Amniotic epithelial cell (primary cell): ENCODE results near the gene OLR1.

Experiments used
- DNase-seq: peaks from one replicate; pipeline ENCODE4 v3.0.0-alpha.2; 2010; ENCODE audit warnings: low read depth

Gene OLR1

GRCh38 chr12:10153271-10154144, 18.4 kb downstream of the OLR1 start:
- DNase-seq, result peak; percentile 56

- DNase-seq, result peak; percentile 54
Measured at GRCh38 chr12:10151621-10152020, 20.3 kb downstream of the OLR1 start.

DNA sequence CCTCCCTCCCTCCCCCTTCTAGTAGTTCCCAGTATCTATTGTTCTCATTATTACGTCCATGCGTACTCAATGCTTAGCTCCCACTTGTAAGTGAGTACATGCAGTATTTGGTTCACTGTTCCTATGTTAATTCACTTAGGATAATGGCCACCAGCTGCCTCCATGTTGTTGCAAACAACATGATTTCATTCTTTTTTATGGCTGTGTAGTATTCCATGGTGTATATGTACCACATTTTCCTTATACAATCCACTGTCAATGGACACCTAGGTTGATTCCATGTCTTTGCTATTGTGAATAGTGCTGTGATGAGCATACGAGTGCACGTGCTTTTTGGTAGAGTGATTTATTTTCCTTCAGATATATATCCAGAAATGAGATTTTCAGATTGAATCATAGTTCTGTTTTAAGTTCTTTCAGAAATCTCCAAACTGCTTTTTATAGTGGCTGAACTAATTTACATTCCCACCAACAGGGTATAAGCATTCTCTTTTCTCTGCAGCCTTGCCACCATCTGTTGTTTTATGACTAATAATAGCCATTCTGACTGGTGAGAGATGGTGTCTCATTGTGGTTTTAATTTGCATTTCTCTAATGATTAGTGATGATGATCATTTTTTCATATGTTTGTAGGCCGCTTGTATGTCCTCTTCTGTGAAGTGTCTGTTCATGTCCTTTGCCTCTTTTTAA, 24.1 kb downstream of the OLR1 start:
- no peak for DNase-seq

DNA sequence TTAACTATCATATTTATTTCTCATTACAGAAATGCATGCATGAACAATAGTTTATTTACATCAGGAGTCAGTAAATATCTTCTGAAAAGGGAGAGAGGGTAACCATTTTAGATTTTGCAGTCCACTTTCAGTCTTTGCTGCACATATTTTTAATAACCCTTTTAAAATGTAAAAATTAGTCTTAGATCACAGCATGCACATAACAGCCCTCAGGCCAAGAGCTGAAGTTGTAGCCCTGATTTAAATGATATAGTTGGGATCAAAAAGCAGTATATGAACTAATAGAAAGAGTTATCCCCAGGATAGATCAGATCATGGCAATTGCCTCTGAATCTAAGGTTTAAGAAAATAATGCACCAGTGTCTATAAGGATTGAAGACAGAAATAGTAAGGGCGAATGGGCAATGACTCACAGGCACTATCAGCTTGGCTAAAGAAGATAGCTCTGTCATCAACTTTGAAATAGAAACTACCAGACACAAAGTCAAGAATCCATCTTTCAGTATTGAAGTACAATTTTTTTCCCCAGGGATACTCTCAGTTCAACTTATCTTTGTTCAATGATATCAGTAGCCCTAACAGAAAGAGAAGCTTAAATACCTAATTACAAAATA, 28.8 kb downstream of the OLR1 start:
- DNase-seq, result peak; percentile 50

GRCh38 chr12:10140001-10140400, 31.9 kb downstream of the OLR1 start:
- DNase-seq, result peak; percentile 67

- no peak for DNase-seq
Measured at GRCh38 chr12:10136637-10137205, 35.2 kb downstream of the OLR1 start.

- no peak for DNase-seq
Measured at GRCh38 chr12:10135126-10135525, 36.8 kb downstream of the OLR1 start.

- no peak for DNase-seq
Measured at GRCh38 chr12:10132850-10133370, 39.0 kb downstream of the OLR1 start.

DNA sequence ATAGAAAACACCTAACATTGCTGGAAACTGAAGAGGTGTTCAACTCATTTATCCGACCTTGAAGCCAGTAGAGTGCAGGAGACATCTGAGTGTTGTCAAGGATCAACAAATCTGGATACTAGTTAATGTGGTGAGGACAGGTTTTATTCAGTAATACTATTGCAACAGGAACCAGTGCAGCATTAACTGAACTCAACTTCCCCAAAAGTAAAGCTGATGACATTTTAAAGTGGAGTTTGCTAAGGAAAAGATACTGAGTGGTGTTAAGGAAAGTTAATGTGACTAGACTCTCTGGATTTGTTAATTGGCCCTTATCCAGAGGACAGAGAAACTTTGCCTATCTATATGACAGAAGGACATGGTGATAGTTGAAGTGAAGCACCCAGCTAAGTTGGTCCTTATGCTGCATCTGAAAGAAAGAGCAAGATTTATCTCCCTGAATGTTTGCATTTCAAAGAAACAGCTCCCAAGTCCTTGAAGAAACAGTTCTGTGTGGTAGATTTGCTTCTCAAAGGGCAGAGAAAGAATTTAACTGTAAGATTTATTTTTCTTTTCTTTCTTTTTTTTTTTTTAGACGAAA, 40.7 kb downstream of the OLR1 start:
- no peak for DNase-seq

DNA sequence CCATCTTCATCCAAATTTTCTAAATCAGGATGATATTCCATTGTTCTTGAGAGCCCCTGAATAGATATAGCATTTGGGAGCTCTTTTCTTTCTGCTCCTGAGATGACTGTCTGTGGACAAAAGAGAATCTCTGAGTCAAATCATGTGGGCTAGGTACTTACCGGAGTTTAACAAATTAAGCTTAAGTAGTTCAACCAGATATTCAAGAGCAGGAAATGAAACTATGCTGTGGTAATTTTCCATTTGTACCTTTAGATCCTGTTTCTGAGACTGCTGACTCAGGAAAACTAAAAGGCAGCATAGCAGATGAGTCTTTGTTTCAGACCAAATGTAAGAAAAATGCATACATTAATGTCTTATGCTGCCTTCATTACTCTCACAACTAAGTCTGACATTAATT, 41.9 kb downstream of the OLR1 start, which contains the start of gene CLEC7A:
Gene CLEC7A (minus strand): TSS at position 158 of the 400 bp plus-strand sequence. CDS start 117 bp downstream, at position 41.
- no peak for DNase-seq

DNA sequence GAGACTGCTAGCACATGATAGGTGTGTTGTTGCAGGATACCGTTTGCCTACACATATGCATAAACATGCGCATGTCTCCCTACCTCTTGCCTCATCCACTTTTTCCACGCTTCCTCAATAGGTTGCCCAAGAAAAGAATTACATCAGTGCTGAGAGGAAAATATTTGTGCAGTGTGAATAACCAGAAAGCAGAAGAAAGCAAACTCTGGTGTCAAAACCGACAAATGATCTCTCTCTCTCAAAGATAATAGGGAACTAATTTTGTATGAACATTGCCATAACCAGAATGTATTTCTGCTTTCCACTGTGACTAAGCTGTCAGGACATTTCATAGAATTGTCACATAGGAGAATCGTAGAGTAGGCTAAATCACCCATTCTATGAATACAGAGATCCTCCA, 43.2 kb downstream of the OLR1 start:
- peak; percentile 42 for DNase-seq

- no peak for DNase-seq
Measured at GRCh38 chr12:10126413-10126812, 45.5 kb downstream of the OLR1 start.

DNA sequence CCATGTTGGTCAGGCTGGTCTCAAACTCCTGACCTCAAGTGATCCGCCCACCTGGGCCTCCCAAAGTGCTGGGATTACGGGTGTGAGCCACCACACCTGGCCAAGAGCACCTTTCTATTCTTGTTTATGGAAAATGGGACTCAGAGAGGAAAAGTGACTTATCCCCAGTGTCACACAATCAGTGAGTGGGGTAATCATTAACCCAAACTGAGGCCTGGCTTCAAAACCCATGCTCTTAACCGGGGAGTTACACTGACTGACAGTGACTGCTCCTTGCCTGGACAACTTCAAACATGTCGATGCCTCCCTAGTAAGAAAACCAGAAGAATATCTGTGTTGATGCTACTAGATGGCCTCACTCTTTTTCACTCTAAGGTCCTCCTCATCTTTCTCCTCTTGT, 49.2 kb downstream of the OLR1 start:
- no peak for DNase-seq

GRCh38 chr12:10121278-10121677, 50.7 kb downstream of the OLR1 start:
- no peak for DNase-seq

- DNase-seq, result peak; percentile 88
Measured at GRCh38 chr12:10119066-10119465, 52.9 kb downstream of the OLR1 start.

GRCh38 chr12:10115890-10116289, 56.0 kb downstream of the OLR1 start:
- DNase-seq, result no peak

DNA sequence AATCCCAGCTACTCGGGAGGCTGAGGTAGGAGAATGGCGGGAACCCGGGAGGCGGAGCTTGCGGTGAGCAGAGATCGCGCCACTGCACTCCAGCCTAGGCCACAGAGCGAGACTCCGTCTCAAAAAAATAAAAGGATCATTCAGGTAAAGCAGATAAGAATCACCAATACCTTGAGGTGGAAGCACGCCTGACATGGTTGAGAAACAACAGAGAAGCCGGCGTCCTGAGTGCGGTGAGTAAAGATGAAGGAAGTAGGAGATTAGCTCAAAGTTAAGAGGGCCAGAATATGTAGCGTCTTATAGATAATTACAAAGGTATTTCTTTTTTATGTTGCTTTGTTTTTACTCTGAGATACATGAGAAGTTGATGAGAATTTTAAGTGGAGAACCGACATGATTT, 56.6 kb downstream of the OLR1 start:
- no peak for DNase-seq

DNA sequence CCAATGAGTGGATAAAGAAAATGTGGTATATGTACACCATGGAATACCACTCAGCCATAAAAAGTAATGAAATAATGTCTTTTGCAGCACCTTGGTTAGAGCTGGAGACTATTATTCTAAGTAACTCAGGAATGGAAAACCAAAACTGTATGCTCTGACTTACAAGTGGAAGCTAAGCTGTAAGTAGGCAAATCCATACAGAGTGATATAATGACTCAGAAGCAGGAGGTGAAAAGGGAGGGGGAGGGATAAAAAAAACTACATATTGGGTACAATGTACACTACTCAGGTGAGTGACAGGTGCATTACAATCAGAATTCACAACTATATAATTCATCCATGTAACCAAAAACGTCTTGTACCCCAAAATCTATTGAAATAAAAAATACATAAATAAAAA, 58.0 kb downstream of the OLR1 start:
- DNase-seq, result no peak

- no peak for DNase-seq
Measured at GRCh38 chr12:10113075-10113474, 58.9 kb downstream of the OLR1 start.

- DNase-seq, result no peak
Measured at GRCh38 chr12:10111451-10111850, 60.5 kb downstream of the OLR1 start.

GRCh38 chr12:10110256-10110844, 61.6 kb downstream of the OLR1 start:
- DNase-seq, result no peak
